ENCODE measurements around the gene KCNJ11.

- TF ChIP-seq CTCF (IDR thresholded peaks at IDR 0.05; ENCODE audit: low read length): peak; percentile 6; the same call in 1 of the 2 replicates
- no peak for TF ChIP-seq EZH2 (IDR thresholded peaks at IDR 0.05; ENCODE audit: borderline replicate concordance, low read length)
These were observed 17.0 kb upstream of the KCNJ11 start for GRCh38 chr11:17405232-17406005.

Measured in OCI-LY1 (cell line).